ENCODE data around the gene PPM1G.

PPM1G gene

GRCh38 chr2:27421660-27422250 is 12.4 kb upstream of the PPM1G start:
- DNase-seq (ENCODE audit: low read depth in 1 of 2, low spot score in 1 of 2) = no peak
- TF ChIP-seq REST (IDR thresholded peaks at IDR 0.05; ENCODE audit: insufficient replicate concordance, low read depth) (no peak), POLR2AphosphoS5 (IDR thresholded peaks at IDR 0.05; ENCODE audit: low read depth) (no peak), GABPA (IDR thresholded peaks at IDR 0.05; ENCODE audit: low read depth) (no peak), CTCF (IDR thresholded peaks at IDR 0.05; ENCODE audit: insufficient read depth, low read length) (no peak), SPI1 (IDR thresholded peaks at IDR 0.05; ENCODE audit: borderline replicate concordance, low read depth) (no peak)
- Histone ChIP-seq H3K27ac (replicated peaks) (no peak overlapping the region), H3K4me3 (replicated peaks; ENCODE audit: insufficient read depth, low read length) (no peak overlapping the region), H3K27me3 (ENCODE audit: insufficient read depth, poor library complexity, severe bottlenecking) (no peaks in the 10 kb centered on the region)

GRCh38 chr2:27420996-27421395 is 11.6 kb upstream of the PPM1G start:
- no peak for DNase-seq (ENCODE audit: low read depth in 1 of 2, low spot score in 1 of 2)
- no peaks in the 10 kb centered on the region for H3K27me3 ChIP-seq (ENCODE audit: insufficient read depth, poor library complexity, severe bottlenecking)
- no peak overlapping the region for H3K27ac ChIP-seq (replicated peaks)
- no peak for TF ChIP-seq POLR2AphosphoS5 (IDR thresholded peaks at IDR 0.05; ENCODE audit: low read depth)
- TF ChIP-seq SPI1 (IDR thresholded peaks at IDR 0.05; ENCODE audit: borderline replicate concordance, low read depth) = no peak
- TF ChIP-seq GABPA (IDR thresholded peaks at IDR 0.05; ENCODE audit: low read depth) = no peak
- TF ChIP-seq CTCF (IDR thresholded peaks at IDR 0.05; ENCODE audit: insufficient read depth, low read length) = no peak
- TF ChIP-seq REST (IDR thresholded peaks at IDR 0.05; ENCODE audit: insufficient replicate concordance, low read depth) = no peak
- no peak overlapping the region for H3K4me3 ChIP-seq (replicated peaks; ENCODE audit: insufficient read depth, low read length)

- TF ChIP-seq POLR2AphosphoS5 (IDR thresholded peaks at IDR 0.05; ENCODE audit: low read depth) = no peak
- no peak for TF ChIP-seq SPI1 (IDR thresholded peaks at IDR 0.05; ENCODE audit: borderline replicate concordance, low read depth)
- no peak for TF ChIP-seq GABPA (IDR thresholded peaks at IDR 0.05; ENCODE audit: low read depth)
- no peak for TF ChIP-seq CTCF (IDR thresholded peaks at IDR 0.05; ENCODE audit: insufficient read depth, low read length)
- TF ChIP-seq REST (IDR thresholded peaks at IDR 0.05; ENCODE audit: insufficient replicate concordance, low read depth) = no peak
- no peak for DNase-seq (ENCODE audit: low read depth in 1 of 2, low spot score in 1 of 2)
- Histone ChIP-seq H3K27me3 (ENCODE audit: insufficient read depth, poor library complexity, severe bottlenecking) (no peaks in the 10 kb centered on the region), H3K27ac (replicated peaks) (no peak overlapping the region), H3K4me3 (replicated peaks; ENCODE audit: insufficient read depth, low read length) (no peak overlapping the region)
These were observed 6.8 kb upstream of the PPM1G start for GRCh38 chr2:27416151-27416550.
